Kidney glomerular epithelial cell (primary cell): ENCODE results near the gene XYLT2.
"Not testable (repeated sequence)": the region's sequence is repeated elsewhere in the genome, so short reads cannot be mapped to it uniquely, and the experiment has no call there.

Experiments
- DNase-seq: peaks from one replicate; lab custom pipeline; 2025; lab: John Stamatoyannopoulos, UW

The XYLT2 gene

DNA sequence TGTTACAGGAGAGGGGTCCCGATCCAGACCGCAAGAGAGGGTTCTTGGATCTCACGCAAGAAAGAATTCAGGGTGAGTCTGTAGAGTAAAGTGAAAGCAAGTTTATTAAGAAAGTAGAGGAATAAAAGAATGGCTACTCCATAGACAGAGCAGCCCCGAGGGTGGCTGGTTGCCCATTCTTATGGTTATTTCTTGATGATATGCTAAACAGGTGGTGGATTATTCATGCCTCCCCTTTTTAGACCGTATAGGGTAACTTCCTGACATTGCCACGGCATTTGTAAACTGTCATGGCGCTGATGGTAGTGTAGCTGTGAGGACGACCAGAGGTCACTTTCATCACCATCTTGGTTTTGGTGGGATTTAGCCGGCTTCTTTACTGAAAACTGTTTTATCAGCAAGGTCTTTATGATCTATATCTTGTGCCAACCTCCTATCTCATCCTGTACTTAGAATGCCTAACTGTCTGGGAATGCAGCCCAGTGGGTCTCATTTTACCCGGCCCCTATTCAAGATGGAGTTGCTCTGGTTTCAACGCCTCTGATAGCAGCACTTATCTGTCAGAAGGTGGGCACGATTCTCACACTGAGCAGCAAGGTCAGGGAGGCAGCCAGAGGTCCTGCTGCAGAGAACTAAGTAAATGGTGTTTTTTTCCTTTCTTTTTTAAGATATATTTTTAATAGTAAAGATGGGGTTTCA lies 26.5 kb upstream of the XYLT2 start:
- DNase-seq, result no peak

DNA sequence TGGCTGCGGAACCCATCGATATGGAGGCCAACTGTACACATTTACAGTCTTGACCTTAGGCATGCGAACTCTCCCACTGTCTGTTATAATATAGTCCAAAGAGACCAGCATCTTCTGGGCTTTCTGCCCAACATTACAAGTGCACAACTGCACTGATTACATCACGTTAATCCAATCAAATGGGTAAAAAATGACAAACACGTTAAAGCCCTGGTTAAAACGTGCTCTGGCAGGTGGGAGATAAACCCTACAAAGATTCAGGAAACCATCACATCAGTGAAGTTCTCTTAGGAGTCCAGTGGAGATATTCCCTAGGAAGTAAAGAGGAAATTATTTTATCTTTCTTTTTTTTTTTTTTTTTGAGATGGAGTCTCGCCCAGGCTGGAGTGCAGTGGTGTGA lies 23.7 kb upstream of the XYLT2 start:
- no peak for DNase-seq

DNA sequence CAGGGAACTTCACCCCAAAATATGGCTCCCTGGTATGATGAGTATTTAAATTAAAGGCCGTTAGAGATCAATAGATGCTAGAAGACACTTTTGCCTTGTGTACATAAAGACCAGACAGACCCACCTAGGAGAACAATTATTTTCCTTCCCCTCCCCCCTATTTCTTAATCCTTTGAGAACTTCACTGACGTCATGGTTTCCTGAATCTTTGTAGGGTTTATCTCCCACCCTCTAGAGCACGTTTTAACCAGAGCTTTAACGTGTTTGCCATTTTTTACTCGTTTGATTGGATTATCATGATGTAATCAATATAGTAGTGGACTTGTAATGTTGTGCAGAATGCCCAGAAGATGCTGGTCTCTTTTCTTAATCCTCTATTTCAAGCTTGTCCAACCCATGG lies 22.9 kb upstream of the XYLT2 start:
- DNase-seq, result no peak

DNA sequence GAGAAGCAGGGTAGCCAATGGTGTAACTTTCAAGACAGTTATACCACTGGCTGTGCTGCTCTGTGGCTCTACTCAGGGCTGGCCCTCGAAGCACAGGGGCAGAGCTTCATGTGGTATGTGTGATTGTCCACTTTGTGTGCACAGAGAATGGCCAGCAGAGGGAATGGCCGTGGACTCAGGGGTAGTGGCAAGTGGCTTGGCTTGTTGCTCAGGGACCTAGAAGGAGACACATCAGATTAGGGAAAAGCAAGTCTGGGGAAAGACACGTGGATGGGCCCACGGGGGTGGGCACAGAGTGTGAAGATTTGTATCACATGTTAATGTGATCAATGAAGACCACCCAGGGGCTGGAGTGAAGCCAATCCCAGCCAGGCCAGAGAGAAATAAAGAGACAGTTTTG lies 20.0 kb upstream of the XYLT2 start:
- no peak for DNase-seq

DNA sequence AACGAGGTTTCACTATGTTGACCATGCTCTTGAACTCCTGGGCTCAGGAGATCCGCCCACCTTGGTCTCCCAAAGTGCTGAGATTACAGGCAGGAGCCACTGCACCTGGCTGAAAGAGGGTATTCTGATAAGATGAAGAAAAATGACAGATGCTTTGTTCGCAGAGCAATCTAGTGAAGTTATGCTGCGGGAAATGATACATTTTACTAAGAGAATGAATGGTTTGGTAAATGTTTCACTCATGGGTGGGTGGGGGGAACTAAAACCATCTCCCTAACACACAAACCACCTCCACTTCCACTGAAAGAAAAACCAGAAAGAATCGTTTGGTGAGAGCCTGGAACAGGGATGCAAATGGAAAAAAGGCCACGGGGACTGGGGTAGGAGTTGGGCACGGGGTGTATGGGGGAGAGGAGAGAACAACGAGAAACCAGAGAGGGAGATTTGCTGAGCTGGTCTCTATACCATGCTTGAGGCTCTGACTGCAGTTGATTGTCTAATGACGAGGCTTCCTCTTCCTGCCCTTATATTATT lies 19.0 kb upstream of the XYLT2 start:
- DNase-seq, result no peak

DNA sequence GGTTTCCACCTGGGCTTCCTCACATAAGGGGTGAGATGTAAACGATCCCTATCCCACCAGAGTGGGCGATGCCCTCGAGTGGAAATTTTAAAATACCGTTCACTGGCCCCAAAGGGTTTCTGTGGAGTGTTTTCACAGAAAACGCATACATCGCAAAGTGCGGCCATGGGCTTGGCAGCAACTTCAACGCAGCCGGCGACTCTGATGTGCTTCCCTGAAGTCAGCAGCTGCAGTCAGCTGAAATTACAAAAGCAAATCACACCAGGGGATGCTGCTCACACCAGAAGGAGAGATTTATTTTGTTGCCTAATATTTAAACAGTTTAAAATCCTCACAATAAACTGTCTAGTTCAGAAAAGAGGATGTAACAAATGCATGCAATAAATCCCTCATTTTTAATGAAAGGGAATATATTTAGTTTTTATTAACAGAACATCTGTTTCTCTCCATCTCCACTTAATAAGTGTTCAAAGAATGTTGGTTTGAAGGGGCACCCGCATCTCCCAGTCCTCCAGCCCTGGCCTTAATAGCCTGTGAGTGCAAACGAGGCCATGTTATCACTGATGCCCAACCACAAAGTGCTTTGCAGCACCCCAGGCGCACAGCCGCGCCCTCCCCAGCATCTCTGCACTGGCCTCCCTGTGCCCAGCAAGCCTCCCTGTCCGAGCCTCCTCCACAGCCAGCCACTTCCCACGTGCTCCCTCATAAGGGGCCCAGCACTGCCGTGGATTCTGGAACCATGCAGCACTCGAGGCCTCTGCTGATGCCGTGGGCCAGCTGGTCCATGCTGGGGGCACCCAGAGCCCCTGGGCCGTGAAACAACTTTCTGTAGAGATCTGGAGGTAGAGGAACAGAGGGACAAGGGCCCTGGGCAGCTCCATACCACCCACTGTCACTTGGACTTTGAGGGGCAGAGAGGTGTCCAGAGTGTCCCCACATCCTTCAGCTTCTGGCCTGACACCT lies 17.3 kb upstream of the XYLT2 start:
- DNase-seq, result no peak

GRCh38 chr17:50329716-50330115 lies 16.2 kb upstream of the XYLT2 start:
- DNase-seq, result no peak

- DNase-seq, result no peak
Observed at GRCh38 chr17:50330151-50330775, 15.7 kb upstream of the XYLT2 start.

DNA sequence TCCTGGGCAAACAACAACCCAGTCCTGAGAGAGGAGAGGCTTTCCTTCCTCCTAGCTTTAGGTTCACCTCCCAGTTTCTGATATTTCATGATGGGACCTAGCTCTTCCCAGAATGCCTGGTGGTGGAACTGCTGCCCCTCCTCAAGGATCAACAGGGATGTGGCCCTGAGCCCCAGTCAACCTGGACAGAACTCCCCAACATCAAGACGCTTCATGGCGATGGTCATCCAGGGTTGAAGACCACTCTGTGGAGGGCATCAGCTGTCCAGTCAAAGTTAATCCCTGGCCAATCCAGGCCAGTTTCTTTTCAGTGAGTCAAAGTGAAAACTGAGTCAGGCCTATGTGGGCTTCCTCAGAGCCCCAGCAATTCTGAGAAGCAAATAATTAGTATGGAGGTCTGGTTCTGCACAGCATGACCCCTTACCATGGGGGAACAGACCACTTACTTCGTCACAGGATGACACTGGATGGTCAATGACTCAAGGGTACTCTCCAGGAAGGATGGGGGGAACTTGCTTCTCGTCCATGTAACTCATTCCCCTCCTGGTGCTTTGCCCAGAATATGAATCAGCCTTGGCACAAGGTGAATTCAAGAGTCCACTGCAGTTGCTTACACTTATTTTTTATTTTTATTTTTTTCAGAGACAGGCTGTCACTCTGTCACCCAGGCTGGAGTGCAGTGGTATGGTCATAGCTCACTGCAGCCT lies 14.7 kb upstream of the XYLT2 start:
- DNase-seq, result peak; percentile 30

- no peak for DNase-seq
Observed at GRCh38 chr17:50332196-50332595, 13.7 kb upstream of the XYLT2 start.

- not testable (repeated sequence) for DNase-seq
Observed at GRCh38 chr17:50333291-50334057, 12.5 kb upstream of the XYLT2 start.

DNA sequence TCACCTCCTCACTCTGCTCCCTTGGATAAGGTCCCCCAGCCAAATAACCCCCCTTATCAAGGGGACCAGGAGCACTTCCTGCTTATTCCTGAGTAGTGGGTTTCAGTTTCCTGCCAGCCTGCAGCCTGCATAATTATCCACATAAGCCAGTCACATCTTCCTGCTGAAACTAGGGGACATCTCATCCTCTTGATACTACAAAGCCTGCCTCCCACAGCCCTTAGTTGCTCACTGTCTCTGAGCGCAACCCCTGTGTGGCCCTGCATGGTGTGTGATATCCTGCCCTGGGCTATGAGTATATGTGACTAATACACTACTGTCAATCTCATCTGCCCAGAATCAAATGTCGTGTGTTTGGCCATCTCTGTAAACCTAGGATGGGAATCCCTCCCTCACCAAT lies 8.0 kb upstream of the XYLT2 start:
- DNase-seq, result no peak

DNA sequence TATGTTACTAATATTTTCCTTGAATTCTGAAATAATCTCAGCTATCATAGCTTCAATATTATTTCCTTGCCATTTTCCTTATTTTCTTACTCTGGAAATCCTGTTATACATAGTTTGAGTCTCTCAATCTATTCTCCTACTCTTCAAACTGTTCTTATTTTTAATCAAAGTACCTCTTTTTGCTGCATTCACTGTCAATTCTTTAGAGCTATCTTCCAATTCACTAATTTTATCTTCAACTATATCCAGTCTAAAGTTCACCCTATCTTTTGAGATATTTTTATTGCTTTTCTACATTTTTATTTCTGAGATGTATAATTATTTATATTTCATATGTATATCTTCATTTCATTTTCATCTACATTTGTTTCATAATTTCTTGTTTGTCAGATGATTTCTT lies 7.3 kb upstream of the XYLT2 start:
- no peak for DNase-seq

- DNase-seq, result no peak
Observed at GRCh38 chr17:50339381-50339780, 6.5 kb upstream of the XYLT2 start.

DNA sequence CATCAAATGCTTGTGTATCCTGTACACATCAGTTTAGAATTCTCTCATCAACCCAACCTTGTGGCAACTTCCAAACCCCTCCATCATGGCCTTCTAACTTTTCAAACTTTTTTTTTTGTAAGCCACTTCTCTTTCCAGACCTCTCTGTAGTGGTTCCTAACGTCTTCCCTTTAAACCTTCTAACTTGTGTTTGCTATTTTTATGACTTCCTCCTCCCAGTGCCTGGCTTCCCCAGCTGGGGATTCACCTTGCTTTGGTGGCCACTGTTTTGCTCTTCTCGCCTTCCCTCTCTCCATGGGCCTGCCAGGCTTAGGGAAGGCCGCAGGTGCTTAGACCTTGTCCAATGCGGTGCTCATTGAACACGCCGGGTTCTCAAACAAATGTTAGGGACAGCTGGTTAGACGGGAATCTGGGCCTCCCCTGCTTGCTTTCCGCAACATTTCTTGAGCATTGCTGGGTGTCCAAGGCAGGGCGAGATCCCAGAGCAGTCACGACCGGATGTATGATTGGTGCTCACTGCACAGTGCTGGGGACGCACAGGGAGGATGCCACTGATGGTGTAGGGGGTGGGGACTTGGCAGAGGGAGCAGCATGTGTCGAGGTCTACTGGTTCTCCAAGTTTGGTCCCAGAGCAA lies 1.1 kb upstream of the XYLT2 start:
- DNase-seq, result no peak

DNA sequence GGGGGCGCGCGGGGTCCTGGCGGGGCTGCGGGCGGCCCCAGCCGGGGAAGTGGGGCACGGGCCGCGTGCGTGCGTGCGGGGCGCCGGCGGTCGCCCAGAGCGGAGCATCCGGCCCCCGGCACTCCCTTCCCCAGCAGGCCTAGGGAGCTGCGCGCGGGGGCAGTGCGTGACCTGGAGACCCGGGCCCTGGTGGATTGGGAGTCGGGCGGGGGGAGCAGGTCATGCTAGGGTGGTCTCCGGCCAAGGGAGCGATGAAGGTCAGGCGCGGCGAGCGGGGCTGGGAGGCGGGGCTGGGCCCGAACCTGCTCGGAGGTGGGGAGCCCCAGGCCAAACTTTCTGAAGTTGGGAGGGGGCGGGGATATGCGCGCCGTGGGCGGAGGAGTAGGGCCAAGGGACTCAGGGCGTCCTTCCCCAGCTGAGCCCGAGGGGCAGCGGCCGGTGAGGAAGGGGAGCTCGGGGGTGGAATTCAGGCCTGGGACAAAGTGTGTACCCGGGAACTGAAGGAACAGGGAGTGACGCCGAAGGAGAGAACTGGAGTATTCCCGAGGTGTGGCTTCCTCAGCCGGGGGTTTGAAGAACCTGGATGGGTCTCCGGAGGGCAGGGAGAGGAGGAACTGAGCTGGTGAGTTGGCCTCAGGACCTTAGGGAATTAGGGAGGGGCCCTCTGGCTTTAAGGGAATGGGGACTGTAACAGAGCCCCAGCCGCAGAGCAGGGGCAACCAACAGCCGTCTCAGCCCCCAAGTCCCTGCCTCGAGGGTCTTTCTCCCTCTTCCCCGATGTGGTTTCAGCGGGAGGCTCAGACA lies 589 bp downstream of the XYLT2 start:
- no peak for DNase-seq

GRCh38 chr17:50347117-50347893 lies 1.4 kb downstream of the XYLT2 start:
- no peak for DNase-seq

DNA sequence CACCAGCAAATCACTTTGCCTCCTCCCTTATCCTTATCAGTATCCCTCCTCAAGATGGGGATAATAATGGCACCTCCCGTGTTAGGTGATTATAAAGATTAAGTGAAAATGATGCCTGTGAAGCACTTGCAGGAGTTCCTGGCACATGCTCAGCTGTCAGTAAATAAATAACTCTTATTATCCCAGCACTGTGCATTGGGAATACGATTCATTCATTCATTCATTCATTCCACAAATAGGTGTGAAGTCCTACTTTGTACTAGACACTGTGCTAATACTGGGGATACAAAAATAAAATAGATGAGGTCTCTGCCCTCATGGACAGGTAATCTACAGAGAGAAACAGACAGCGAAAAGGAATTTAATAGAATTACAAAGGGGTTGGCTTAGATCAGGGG lies 2.0 kb downstream of the XYLT2 start:
- no peak for DNase-seq
